ENCODE measurements around the gene PTPN1. TPM values are rescaled to one million over a fixed set of nuclear protein-coding genes. Genes with fewer than 3 reads are reported as not detected.

Gene PTPN1
- total and polyA plus RNA-seq, 8 donors, result 10.8 to 26.8 (median 16.8) TPM

GRCh38 chr20:50517817-50518154 is 7.6 kb downstream of the PTPN1 start:
- WGBS, 5 donors, result 51 to 61% (median 58%) methylated on average over 3 of the region's 3 CpGs
- Histone ChIP-seq H3K9me3 (no peaks in the 10 kb centered on the region), H3K4me3 (no peak overlapping the region), H3K4me1 (peaks cover 45 to 98% (median 71%) of the 10 kb centered on the region in 4 donors), H3K27ac (peak overlapping the region in 4 of 5 donors; percentile 13 to 81 (median 66)), H3K27me3 (no peaks in the 10 kb centered on the region), H3K36me3 (no peaks in the 10 kb centered on the region)
- intact Hi-C loops (cut with DNase I; ENCODE audit: low total_unique reads), result no loop called here
- no peak for DNase-seq
- TF ChIP-seq EP300 (IDR thresholded peaks at IDR 0.05) (no peak), POLR2AphosphoS5 (IDR thresholded peaks at IDR 0.05) (no peak), POLR2A (IDR thresholded peaks at IDR 0.05) (no peak)
- TF ChIP-seq, protein P1, sequence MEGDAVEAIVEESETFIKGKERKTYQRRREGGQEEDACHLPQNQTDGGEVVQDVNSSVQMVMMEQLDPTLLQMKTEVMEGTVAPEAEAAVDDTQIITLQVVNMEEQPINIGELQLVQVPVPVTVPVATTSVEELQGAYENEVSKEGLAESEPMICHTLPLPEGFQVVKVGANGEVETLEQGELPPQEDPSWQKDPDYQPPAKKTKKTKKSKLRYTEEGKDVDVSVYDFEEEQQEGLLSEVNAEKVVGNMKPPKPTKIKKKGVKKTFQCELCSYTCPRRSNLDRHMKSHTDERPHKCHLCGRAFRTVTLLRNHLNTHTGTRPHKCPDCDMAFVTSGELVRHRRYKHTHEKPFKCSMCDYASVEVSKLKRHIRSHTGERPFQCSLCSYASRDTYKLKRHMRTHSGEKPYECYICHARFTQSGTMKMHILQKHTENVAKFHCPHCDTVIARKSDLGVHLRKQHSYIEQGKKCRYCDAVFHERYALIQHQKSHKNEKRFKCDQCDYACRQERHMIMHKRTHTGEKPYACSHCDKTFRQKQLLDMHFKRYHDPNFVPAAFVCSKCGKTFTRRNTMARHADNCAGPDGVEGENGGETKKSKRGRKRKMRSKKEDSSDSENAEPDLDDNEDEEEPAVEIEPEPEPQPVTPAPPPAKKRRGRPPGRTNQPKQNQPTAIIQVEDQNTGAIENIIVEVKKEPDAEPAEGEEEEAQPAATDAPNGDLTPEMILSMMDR (IDR thresholded peaks at IDR 0.05), result no peak

DNA sequence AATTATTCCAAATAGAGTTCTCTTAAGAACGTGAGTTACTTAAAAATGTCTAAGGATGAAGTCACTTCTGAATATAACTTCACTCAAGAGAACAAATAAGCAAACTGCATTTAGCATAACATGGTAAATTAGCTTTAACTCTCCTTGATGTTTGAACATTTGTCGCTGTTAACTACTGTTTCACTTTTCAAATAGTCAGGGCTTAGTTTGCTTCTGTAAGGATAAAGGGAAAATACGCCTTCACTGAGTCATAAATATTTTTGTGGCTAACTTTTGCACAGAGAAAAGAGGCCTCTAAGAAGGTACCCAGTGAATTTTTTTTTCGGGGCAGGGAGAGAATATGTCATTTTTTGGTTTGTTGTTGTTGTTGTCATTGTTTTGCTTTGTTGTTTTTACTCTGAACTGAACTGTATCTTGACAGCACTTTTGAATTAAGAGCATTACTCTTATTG is 8.1 kb downstream of the PTPN1 start:
- no peaks in the 10 kb centered on the region for H3K36me3 ChIP-seq
- H3K4me3 ChIP-seq, result no peak overlapping the region
- no peaks in the 10 kb centered on the region for H3K27me3 ChIP-seq
- intact Hi-C loops (cut with DNase I; ENCODE audit: low total_unique reads), result no loop called here
- peak overlapping the region in 4 of 5 donors; percentile 13 to 81 (median 66) for H3K27ac ChIP-seq
- no peak for DNase-seq
- TF ChIP-seq EP300 (IDR thresholded peaks at IDR 0.05) (no peak), POLR2AphosphoS5 (IDR thresholded peaks at IDR 0.05) (no peak), POLR2A (IDR thresholded peaks at IDR 0.05) (no peak)
- TF ChIP-seq, protein P1 (IDR thresholded peaks at IDR 0.05), result no peak
- H3K4me1 ChIP-seq, result peaks cover 40 to 98% (median 69%) of the 10 kb centered on the region in 4 donors
- WGBS, 5 donors, result 39 to 52% (median 49%) methylated on average over 4 of the region's 4 CpGs
- no peaks in the 10 kb centered on the region for H3K9me3 ChIP-seq

DNA sequence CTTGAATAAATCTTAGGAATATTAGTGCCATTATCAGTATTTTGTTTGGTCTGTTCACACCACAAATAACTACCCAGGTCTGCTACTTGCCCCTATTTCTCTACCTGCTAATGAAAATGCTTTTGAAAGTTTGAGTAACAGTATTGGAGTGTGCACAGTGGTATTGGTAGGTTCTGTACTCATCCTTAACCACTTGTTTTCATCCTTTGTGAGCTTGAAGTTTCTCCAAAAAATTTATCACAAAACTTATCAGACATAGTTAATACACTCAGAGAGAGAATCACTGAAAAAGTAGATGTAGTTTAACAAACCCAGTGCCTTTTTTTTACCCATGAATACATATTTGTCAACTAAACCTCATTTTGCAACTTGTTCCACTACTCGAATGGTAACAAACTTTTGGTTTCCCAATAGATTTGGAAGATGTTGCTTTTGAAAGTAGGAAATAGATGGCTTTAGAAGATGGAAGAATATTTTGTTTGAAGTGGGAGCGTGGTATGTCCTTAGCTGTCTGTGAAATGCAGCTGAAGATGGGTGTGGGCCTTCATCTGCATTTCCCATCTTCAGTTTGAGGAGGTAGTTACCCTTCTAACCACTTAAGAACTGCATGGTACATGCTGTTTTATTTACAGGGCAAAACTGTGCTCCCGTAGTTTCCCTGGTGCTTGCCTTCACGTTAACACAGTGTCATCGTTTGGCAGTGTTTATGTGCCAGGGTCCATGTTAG is 9.0 kb downstream of the PTPN1 start:
- Histone ChIP-seq H3K9me3 (no peaks in the 10 kb centered on the region), H3K27ac (peak overlapping the region; percentile 17 to 81 (median 61)), H3K4me3 (no peak overlapping the region), H3K4me1 (peaks cover 37 to 98% (median 65%) of the 10 kb centered on the region in 4 donors), H3K27me3 (no peaks in the 10 kb centered on the region), H3K36me3 (no peaks in the 10 kb centered on the region)
- TF ChIP-seq, protein P1 (IDR thresholded peaks at IDR 0.05), result no peak
- peak in 1 of 3 donors; percentile 6 for TF ChIP-seq POLR2AphosphoS5 (IDR thresholded peaks at IDR 0.05)
- intact Hi-C loops (cut with DNase I; ENCODE audit: low total_unique reads), result no loop called here
- WGBS, 5 donors, result 53 to 70% (median 67%) methylated on average over 5 of the region's 5 CpGs
- DNase-seq, result no peak

DNA sequence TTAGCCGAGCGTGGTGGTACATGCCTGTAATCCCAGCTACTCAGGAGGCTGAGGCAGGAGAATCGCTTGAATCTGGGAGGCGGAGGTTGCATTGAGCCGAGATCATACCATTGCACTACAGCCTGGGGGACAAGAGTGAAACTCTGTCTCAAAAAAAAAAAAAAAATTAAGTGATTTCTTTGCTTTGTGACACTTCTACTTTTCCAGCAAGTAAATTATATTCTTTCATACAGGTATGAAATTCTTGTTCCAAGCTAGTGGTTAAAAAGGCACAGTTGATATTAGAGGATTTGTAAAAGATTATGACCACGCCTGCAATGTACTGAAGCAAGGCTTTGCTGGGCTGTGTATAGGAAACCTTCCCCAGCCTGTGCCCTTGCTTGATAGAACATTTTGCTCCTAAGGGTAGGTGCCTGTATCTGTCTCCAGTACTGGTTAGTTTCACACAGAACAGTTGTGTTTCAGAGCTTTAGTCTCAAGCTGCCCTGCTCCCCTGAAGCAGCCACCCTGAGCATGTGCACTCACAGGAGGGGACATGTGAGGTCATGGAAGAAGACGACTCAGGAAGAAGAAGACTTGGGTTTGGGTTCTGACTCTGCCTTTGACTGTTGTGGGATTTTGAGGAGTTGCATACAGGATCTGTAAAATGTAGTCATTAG is 10.2 kb downstream of the PTPN1 start:
- Histone ChIP-seq H3K4me1 (peaks cover 33 to 96% (median 59%) of the 10 kb centered on the region in 4 donors), H3K4me3 (no peak overlapping the region), H3K27ac (peak overlapping the region in 3 of 5 donors; percentile 61 to 81 (median 71)), H3K27me3 (no peaks in the 10 kb centered on the region), H3K36me3 (no peaks in the 10 kb centered on the region), H3K9me3 (no peaks in the 10 kb centered on the region)
- TF ChIP-seq POLR2AphosphoS5 (IDR thresholded peaks at IDR 0.05) (no peak), POLR2A (IDR thresholded peaks at IDR 0.05) (no peak), EP300 (IDR thresholded peaks at IDR 0.05) (no peak)
- TF ChIP-seq, protein P1 (IDR thresholded peaks at IDR 0.05), result no peak
- WGBS, 5 donors, result 81 to 92% (median 86%) methylated on average over 7 of the region's 7 CpGs
- no peak for DNase-seq
- intact Hi-C loops (cut with DNase I; ENCODE audit: low total_unique reads), result no loop called here

Measured in stomach (tissue), 9 donors.